Brain microvascular endothelial cell (primary cell): ENCODE measurements around the gene IKZF3.

ENCODE experiments used
- DNase-seq: peaks from one replicate; pipeline ENCODE4 v3.0.0-alpha.2; 2020
- H3K27ac ChIP-seq: fragments of 250-450 bp; sonication (Bioruptor Pico); 2 replicates; pipeline ENCODE4 v1.5.1; 2020; ENCODE audit warnings: mild to moderate bottlenecking, moderate library complexity
- H3K27me3 ChIP-seq: fragments of 250-450 bp; sonication (Bioruptor Pico); replicated peaks from 2 replicates; pipeline ENCODE4 v1.5.1; 2020; ENCODE audit warnings: mild to moderate bottlenecking
- H3K36me3 ChIP-seq: fragments of 250-450 bp; sonication (Bioruptor Pico); replicated peaks from 2 replicates; pipeline ENCODE4 v1.5.1; 2020; ENCODE audit warnings: mild to moderate bottlenecking
- H3K4me3 ChIP-seq: 2 replicates; pipeline ENCODE4 v1.5.1; 2011; ENCODE audit warnings: low read depth, mild to moderate bottlenecking, control low read depth, low read length, moderate library complexity
- CTCF ChIP-seq: IDR thresholded peaks from 2 replicates; pipeline ENCODE4 v1.5.1; 2011; ENCODE audit warnings: low read depth, mild to moderate bottlenecking, moderate library complexity, low read length, control low read depth, inconsistent platforms; ENCODE audit errors: missing control alignments
- in situ Hi-C: cut with HindIII; loops from 2 replicates; pipeline ENCODE4 v1.10.0; 2017; ENCODE audit warnings: low sequenced_read_pairs, low pct_ligation_motif_present

IKZF3 gene

DNA sequence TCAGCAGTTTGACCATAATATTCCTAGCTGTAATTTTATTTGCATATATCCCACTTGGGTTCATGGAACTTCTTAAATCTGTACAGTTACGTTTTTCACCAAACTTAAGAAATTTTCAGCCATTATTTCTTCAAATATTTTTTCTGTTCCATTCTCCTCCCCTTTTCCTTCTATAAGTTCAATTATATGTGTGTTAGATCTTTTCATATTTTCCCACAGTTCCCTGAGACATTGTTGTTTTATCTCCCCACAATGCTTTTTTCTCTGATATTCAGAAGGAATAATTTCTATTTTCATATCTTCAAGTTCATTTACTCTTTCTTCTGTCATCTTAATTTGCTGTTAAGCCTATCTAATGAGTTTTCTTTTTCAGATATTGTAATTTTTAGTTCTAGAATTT, 26.1 kb downstream of the IKZF3 start:
- Histone ChIP-seq H3K27ac (no peak overlapping the region), H3K36me3 (no peaks in the 10 kb centered on the region), H3K27me3 (peaks cover 2% of the 10 kb centered on the region), H3K4me3 (no peak overlapping the region)
- in situ Hi-C loops: no loop called here
- TF ChIP-seq CTCF: no peak
- no peak for DNase-seq

GRCh38 chr17:39836117-39836516, 28.0 kb downstream of the IKZF3 start:
- DNase-seq: no peak
- no peak for TF ChIP-seq CTCF
- H3K27ac ChIP-seq: no peak overlapping the region
- H3K36me3 ChIP-seq: no peaks in the 10 kb centered on the region
- H3K4me3 ChIP-seq: no peak overlapping the region
- in situ Hi-C loops: no loop called here
- H3K27me3 ChIP-seq: no peaks in the 10 kb centered on the region

- DNase-seq: no peak
- in situ Hi-C loops: no loop called here
- no peak overlapping the region for H3K4me3 ChIP-seq
- H3K36me3 ChIP-seq: no peaks in the 10 kb centered on the region
- H3K27ac ChIP-seq: no peak overlapping the region
- no peaks in the 10 kb centered on the region for H3K27me3 ChIP-seq
- peak; percentile 6 for TF ChIP-seq CTCF
Observed at GRCh38 chr17:39835038-39835786, 28.9 kb downstream of the IKZF3 start.

DNA sequence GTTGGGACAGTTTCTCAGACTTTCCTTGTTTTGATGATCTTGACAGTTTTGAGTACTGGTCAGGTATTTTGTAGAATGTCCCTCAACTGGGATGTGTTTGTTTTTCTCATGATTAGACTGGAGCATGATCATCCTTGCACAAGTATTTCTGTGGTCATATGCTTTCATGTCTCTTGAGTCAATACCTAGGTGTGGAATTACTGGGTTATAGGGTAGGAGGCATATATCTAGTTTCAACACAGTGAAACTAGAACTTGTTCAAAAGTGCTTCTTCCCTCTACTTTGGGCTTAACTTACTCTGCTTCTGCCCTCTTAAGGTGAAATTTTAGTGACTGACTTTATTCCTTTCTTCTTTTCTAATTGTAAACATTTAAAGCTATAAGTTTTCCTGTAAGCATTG, 30.1 kb downstream of the IKZF3 start:
- Histone ChIP-seq H3K4me3 (no peak overlapping the region), H3K27me3 (no peaks in the 10 kb centered on the region), H3K36me3 (no peaks in the 10 kb centered on the region), H3K27ac (no peak overlapping the region)
- TF ChIP-seq CTCF: no peak
- DNase-seq: no peak
- in situ Hi-C loops: no loop called here

DNA sequence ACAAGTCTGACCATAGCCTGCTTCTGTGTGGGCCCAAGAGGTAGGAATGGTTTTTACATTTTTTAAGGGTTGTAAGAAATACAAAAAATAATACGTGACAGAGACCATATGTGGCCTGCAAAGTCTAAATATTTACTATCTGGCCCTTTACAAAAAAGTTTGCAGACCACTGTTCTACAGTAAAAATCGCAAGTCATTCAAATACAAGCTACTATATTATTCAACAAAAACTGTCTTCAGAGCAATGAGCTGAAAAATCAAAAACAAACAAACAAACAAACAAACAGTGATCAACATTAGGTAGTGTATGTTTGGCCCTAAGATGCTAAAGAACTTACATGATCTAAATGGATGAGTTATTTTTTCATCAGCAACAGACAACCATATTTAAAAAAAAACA, 32.5 kb downstream of the IKZF3 start:
- no peak for TF ChIP-seq CTCF
- Histone ChIP-seq H3K4me3 (no peak overlapping the region), H3K27ac (no peak overlapping the region), H3K27me3 (peaks cover 3% of the 10 kb centered on the region), H3K36me3 (no peaks in the 10 kb centered on the region)
- in situ Hi-C loops: no loop called here
- no peak for DNase-seq

DNA sequence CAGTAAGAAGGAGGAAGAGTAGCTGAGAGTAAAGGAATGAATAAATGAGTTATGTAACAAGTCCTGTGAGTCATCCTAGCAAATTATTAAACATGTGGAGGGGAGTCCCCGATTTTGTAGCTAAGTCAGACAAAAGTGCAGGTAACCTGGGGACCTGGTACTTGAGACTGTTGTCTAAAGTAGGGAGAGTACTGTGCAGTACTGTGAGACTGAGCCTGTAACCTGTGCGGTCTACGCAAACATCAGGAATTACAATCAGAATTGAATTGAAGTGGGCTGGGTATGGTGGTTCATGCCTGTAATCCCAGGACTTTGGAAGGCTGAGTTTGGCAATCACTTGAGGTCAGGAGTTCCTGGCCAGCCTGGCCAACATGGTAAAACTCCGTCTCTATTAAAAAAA, 35.7 kb downstream of the IKZF3 start:
- Histone ChIP-seq H3K36me3 (no peaks in the 10 kb centered on the region), H3K27ac (no peak overlapping the region), H3K27me3 (peaks cover 3% of the 10 kb centered on the region), H3K4me3 (no peak overlapping the region)
- TF ChIP-seq CTCF: no peak
- no peak for DNase-seq
- in situ Hi-C loops: no loop called here
